Right lobe of liver (tissue), 6 donors: ENCODE results near the gene ZSCAN22. TPM values are rescaled to one million over a fixed set of nuclear protein-coding genes. Genes with fewer than 3 reads are reported as not detected.
"Not testable (repeated sequence)": the region's sequence is repeated elsewhere in the genome, so short reads cannot be mapped to it uniquely, and the experiment has no call there.

ENCODE experiments used
- ATAC-seq, 4 donors: fragments of 200-7000 bp; cut with Tn5 transposase; one replicate each; pipeline ENCODE4 v1.9.1; 2020; ENCODE audit warnings: mild to moderate bottlenecking in 4 of 4, moderate library complexity in 4 of 4
- DNase-seq, 3 donors: peaks; one replicate each; pipeline ENCODE4 v3.0.0-alpha.2; 2020
- H3K27ac ChIP-seq, 3 donors: fragments of 200-600 bp; one replicate each; pipeline ENCODE4 v1.8.0; 2022
- H3K27me3 ChIP-seq, 2 donors: fragments of 200-600 bp; one replicate each; pipeline ENCODE4 v1.8.0; 2022
- H3K36me3 ChIP-seq, 4 donors: fragments of 200-600 bp; sonication (generic) in 1 of 4; one replicate each; pipeline versions ENCODE4 v1.5.1 to v1.8.0; 2017 to 2022; ENCODE audit warnings: control low read depth in 1 of 4
- H3K4me1 ChIP-seq, 4 donors: fragments of 200-600 bp; sonication (generic) in 1 of 4; one replicate each; pipeline versions ENCODE4 v1.5.1 to v1.8.0; 2017 to 2022; ENCODE audit warnings: control low read depth in 1 of 4
- H3K4me3 ChIP-seq, 3 donors: fragments of 200-600 bp; one replicate each; pipeline ENCODE4 v1.8.0; 2022
- H3K9me3 ChIP-seq, 4 donors: fragments of 200-600 bp; sonication (generic) in 1 of 4; one replicate each; pipeline versions ENCODE4 v1.5.1 to v1.8.0; 2017 to 2022; ENCODE audit warnings: control low read depth in 1 of 4
- CTCF ChIP-seq, 4 donors: fragments of 200-600 bp in 3 of 4; fragments of 450-650 bp in 1 of 4; IDR thresholded peaks; one replicate each; pipeline versions ENCODE4 v1.5.1 to v1.8.0; 2016 to 2022; ENCODE audit warnings: antibody characterized with exemption in 4 of 4, mild to moderate bottlenecking in 2 of 4
- POLR2A ChIP-seq: fragments of 450-650 bp; IDR thresholded peaks from one replicate; pipeline ENCODE4 v1.6.1; 2017; ENCODE audit warnings: antibody characterized with exemption, mild to moderate bottlenecking
- WGBS: methylation state at CpG from one replicate; pipeline ENCODE4 v1.1.6; 2018; ENCODE audit warnings: low coverage, low lambda C conversion rate; ENCODE audit not compliant: insufficient coverage; ENCODE audit errors: missing lambda C conversion rate; 5-methylcytosine and 5-hydroxymethylcytosine counted together
- intact Hi-C, 2 donors: fragments of 100-400 bp; cut with DNase I; formaldehyde crosslinking; loops; one replicate each; pipeline versions ENCODE4 v1.11.2 to v1.14.1; 2022
- total RNA-seq, 6 experiments: library from RNA; depleted of rRNA in 2 of 6; stranded (reverse); fragments of >200 nt in 2 of 6; fragmentation: NEBNext Ultra II Directional in 3 of 6; extraction: Animal tissue kit (Norgen Biotek cat#: 25700) in 3 of 6; gene quantifications; one replicate each; pipeline versions ENCODE4 v1.1.0 to v1.2.4, GENCODE V29; 2016 to 2023
- donor health status: DM: no; HTN: yes; CAD: no.
- donor health status: DM: no; HTN: no; CAD: no.
- donor health status: DM: no; HTN: no; CAD: no.
- donor health status: DM: no; HTN: yes; CAD: no.
- donor health status: DM: no; HTN: yes; CAD: no.

Gene ZSCAN22
- total RNA-seq, 6 experiments from 2014 or later: 1.7 to 2.9 (median 2.1) TPM

- intact Hi-C loops, H3K9me3 ChIP-seq, H3K4me3 ChIP-seq, H3K27ac ChIP-seq, H3K4me1 ChIP-seq, ATAC-seq, H3K27me3 ChIP-seq, DNase-seq: not testable (repeated sequence)
- H3K36me3 ChIP-seq: peaks cover 4 to 58% (median 10%) of the 10 kb centered on the region in 4 donors
- TF ChIP-seq CTCF (IDR thresholded peaks at IDR 0.05): peak in 3 of 4 donors; percentile 29 to 40 (median 30)
- WGBS: 79% methylated on average over 8 of the region's 13 CpGs
Measured at GRCh38 chr19:58310685-58311084, 16.1 kb upstream of the ZSCAN22 start.

- DNase-seq (no peak), ATAC-seq (no peak)
- intact Hi-C loops: no loop called here
- TF ChIP-seq CTCF (IDR thresholded peaks at IDR 0.05) (no peak), POLR2A (no peak)
- Histone ChIP-seq H3K9me3 (no peaks in the 10 kb centered on the region), H3K27me3 (no peaks in the 10 kb centered on the region), H3K36me3 (peaks cover 4 to 58% (median 11%) of the 10 kb centered on the region in 4 donors), H3K27ac (no peak overlapping the region), H3K4me3 (no peak overlapping the region), H3K4me1 (peaks cover 0 to 2% (median under 1%) of the 10 kb centered on the region in 4 donors)
- WGBS: 72% methylated on average over 6 of the region's 7 CpGs
Measured at GRCh38 chr19:58311345-58311865, 15.4 kb upstream of the ZSCAN22 start.

GRCh38 chr19:58315580-58315979 is 11.2 kb upstream of the ZSCAN22 start:
- Histone ChIP-seq H3K36me3 (peaks cover 0 to 38% (median 11%) of the 10 kb centered on the region in 4 donors), H3K9me3 (no peaks in the 10 kb centered on the region), H3K4me1 (no peaks in the 10 kb centered on the region), H3K27ac (no peak overlapping the region), H3K4me3 (no peak overlapping the region), H3K27me3 (no peaks in the 10 kb centered on the region)
- intact Hi-C loops: no loop called here
- no peak for DNase-seq
- ATAC-seq: no peak
- WGBS: 100% methylated on average over 1 of the region's 2 CpGs
- TF ChIP-seq CTCF (IDR thresholded peaks at IDR 0.05) (no peak), POLR2A (no peak)

GRCh38 chr19:58317476-58318072 is 9.2 kb upstream of the ZSCAN22 start:
- Histone ChIP-seq H3K4me1 (no peaks in the 10 kb centered on the region), H3K9me3 (no peaks in the 10 kb centered on the region), H3K27ac (no peak overlapping the region), H3K4me3 (no peak overlapping the region), H3K27me3 (no peaks in the 10 kb centered on the region), H3K36me3 (peaks cover 0 to 24% (median 3%) of the 10 kb centered on the region in 4 donors)
- ATAC-seq (peak; percentile 27 to 50 (median 38)), DNase-seq (no peak)
- TF ChIP-seq POLR2A: no peak
- TF ChIP-seq CTCF (IDR thresholded peaks at IDR 0.05): no peak
- intact Hi-C loops: no loop called here
- WGBS: 69% methylated on average over 7 of the region's 7 CpGs
